Activated naive CD8-positive, alpha-beta T cell treated with anti-CD3 and anti-CD28 coated beads, Interleukin-2, amount 50 U/mL, for 16 hours (primary cell): Measurements from ENCODE around the gene ZNF8.
"Not testable (repeated sequence)": the region's sequence is repeated elsewhere in the genome, so short reads cannot be mapped to it uniquely, and the experiment has no call there.

ENCODE experiments used
- DNase-seq: peaks from one replicate; pipeline ENCODE4 v3.0.0-alpha.2; 2020; ENCODE audit warnings: low read depth, low spot score

The ZNF8 gene

GRCh38 chr19:58336216-58336615, 57.5 kb downstream of the ZNF8 start:
- no peak for DNase-seq

DNA sequence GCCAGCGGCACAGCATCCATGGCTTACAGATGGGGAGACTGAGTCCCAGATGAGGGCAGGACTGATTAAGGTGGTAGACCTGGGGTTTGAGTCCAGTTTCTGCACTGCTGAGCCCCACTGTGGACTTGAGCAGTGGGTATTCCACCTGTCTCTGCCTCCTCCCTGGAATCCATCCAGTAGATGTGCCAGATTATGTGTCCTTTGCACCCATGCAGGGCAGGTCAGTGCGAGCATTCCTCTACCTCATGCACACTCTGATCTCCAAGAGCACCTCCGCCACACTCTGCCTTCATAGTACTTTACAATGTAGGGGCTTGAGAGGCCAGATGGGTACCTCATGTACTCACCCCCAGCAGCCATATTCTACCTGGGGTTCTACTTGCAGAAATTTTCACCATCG, 58.1 kb downstream of the ZNF8 start:
- DNase-seq, result no peak

- DNase-seq, result no peak
Observed at GRCh38 chr19:58338336-58338735, 59.6 kb downstream of the ZNF8 start.

GRCh38 chr19:58338825-58339558, 60.2 kb downstream of the ZNF8 start:
- DNase-seq, result no peak

- no peak for DNase-seq
Observed at GRCh38 chr19:58345558-58345957, 66.8 kb downstream of the ZNF8 start.

DNA sequence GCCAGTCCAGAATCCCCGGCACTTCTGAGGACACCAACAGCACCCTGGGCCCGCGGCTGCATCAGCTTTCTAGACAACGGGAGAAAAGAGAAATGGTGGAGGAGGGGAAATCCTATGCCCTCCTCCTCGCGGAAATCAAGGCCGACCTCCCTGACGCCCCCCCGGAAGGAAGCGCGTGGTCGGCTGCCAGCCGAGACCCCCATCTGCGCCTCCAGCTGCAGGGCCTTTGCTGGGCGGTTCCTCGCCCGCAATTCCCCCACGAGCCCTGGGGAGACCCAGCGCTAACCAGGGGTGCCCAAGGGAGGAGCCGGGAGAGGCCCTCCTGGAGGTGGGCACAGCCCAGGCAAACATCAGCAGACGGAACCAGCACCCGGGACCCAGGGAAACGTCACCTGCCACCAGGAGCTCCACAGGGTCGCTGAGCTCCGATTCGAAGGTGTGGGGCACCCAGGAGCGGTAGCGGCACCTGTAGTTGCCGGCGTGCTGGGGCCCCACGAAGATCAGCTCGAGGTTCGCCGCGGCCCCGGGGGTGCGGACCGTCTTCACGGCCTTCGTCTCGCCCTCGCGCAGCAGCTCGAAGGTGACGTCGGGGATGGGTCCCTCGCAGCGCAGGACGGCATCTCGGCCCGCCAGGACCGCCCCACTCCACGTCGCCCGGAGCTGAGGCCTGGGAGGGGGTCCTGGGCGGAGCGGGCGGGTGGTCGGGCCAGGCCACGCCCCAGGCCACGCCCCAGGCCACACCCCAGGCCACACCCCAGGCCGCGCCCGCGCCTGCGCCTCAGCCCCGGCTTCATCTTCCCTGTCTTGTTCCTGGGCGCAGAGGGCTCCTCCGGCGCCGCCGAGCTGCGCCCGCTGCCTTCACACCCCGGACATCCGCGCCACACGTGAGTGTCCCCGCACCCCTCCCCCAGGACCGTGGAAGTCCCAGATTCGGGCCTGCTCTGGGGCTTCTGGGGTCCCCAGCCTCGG, 68.5 kb downstream of the ZNF8 start:
- DNase-seq, result peak; percentile 31

DNA sequence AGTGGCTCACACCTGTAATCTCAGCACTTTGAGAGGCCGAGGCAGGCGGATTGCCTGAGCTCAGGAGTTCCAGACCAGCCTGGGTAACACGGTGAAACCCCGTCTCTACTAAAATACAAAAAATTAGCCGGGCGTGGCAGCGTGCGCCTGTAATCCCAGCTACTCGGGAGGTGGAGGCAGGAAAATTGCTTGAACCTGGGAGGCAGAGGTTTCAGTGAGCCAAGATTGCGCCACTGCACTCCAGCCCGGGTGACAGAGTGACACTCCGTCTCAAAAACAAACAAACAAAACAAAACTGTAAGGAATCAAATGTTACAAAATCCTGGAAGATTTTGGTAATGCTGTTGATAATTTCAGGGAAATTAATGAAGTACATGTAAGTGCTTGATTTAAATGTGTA, 69.3 kb downstream of the ZNF8 start:
- DNase-seq, result not testable (repeated sequence)

DNA sequence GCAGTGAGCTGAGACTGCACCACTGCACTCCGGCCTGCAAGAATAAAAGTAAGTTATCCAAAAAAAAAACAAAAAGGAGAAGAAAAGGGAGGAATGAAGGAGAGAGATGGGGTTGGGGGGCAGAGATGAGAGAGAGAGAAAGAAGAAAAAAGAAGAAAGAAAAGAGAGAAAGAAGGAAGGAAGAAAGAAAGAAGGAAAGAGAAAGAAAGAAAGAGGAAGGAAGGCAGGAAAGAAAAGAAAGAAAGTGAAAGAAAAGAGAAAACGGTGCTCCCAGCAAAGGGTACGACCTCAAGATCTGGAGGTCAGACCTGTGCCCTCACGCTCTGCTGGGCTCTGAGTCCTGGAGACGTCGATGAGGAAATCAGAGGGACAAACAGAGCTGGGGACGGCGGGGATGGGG, 70.8 kb downstream of the ZNF8 start:
- DNase-seq, result no peak

DNA sequence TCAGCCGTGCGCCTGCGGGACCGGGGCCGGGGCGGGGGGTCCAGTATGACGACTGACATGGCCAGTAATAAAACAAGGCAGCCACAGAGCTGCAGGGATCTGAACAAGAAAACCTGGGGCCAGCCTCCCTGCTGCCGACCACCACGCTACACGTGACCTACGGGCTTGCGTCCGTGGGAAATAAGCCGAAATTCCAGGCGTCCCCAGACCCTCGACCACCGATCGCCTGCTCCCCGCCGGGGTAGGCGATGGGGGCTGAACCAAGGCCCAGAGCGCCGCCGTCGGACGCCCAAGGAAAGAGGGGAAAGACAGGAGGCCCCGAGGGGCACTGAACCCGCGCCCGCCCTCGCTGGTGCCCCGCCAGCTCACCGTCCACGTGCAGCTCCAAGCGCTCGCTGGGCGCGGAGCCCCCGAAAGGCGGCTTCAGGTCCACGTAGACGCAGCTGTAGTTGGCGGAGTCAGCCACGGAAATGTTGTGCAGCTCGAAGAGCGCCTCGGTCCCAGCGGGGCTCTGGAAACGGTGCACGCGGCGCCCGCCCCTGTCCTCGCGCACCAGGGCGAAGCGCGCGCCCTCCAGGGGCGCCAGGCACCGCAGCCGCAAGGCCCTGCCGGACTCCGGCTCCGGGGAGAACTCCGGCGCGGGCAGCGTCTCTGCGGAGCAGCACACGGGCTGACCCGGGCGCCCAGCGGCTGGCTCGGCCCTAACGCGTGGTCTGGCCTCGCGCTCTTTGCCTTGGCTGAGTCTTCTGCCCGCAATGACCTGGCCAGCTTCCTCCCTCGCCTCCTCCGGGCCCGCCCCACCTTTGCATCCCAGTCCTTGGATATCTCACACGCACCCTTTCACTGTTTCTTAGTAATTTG, 71.5 kb downstream of the ZNF8 start:
- no peak for DNase-seq

GRCh38 chr19:58350871-58351557, 72.3 kb downstream of the ZNF8 start:
- no peak for DNase-seq

DNA sequence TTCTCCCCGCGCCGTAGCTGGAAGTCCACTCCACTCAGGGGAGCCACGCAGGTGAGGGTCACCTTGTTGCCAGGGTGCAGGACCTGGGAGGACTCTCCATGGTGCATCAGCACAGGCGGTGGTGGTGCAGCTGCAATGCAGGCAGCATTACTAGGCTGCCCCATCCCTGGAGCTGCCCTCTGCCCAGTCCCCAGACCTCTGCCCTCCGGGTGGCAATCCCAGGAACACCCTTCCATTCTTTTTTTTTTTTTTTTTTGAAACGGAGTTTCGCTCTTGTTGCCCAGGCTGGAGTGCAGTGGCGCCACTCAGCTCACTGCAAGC, 72.8 kb downstream of the ZNF8 start:
- no peak for DNase-seq

- no peak for DNase-seq
Observed at GRCh38 chr19:58351990-58352755, 73.4 kb downstream of the ZNF8 start.
